ENCODE data around the gene FAM76A. TPM values are rescaled to one million over a fixed set of nuclear protein-coding genes. Genes with fewer than 3 reads are reported as not detected.

FAM76A gene
- total and polyA plus RNA-seq, 9 of the 15 experiments (the other 6 are each of a cell fraction or from before 2014, with no cell fraction given) = 9.5 to 14.6 (median 11.4) TPM

- TF ChIP-seq THAP12 (CRISPR knock-in tag; IDR thresholded peaks at IDR 0.05) = no peak
- no peak for TF ChIP-seq SRSF3 (IDR thresholded peaks at IDR 0.05; ENCODE audit: insufficient read depth, low read length)
- no peak for TF ChIP-seq PML (IDR thresholded peaks at IDR 0.05; ENCODE audit: low read length)
- TF ChIP-seq POLR2B (IDR thresholded peaks at IDR 0.05; ENCODE audit: low read depth, partially characterized antibody) = no peak
- no peak for TF ChIP-seq ARID2 (IDR thresholded peaks at IDR 0.05)
- TF ChIP-seq ZNF224 (CRISPR knock-in tag; IDR thresholded peaks at IDR 0.05) = no peak
- no peak for TF ChIP-seq BRD4 (IDR thresholded peaks at IDR 0.05)
- no peak for TF ChIP-seq SMARCE1 (IDR thresholded peaks at IDR 0.05)
- TF ChIP-seq NCOA6 (IDR thresholded peaks at IDR 0.05) = no peak
- TF ChIP-seq PYGO2 (tag; IDR thresholded peaks at IDR 0.05) = no peak
- no peak for TF ChIP-seq LARP7 (IDR thresholded peaks at IDR 0.05)
- no peak for TF ChIP-seq NCOR1 (IDR thresholded peaks at IDR 0.05)
- TF ChIP-seq USF2 (CRISPR knock-in tag; IDR thresholded peaks at IDR 0.05) = peak; percentile 17; the same call in 1 of the 2 replicates
- 0 out of 2 replicates have a peak, but pooled peaks have one; percentile 24 for TF ChIP-seq CEBPG (CRISPR knock-in tag; IDR thresholded peaks at IDR 0.05)
- no peak for TF ChIP-seq CEBPG (tag; conservative IDR thresholded peaks at IDR 0.05 in 1 of 2, IDR thresholded peaks at IDR 0.05 in 1 of 2)
- no peak for TF ChIP-seq ZBTB8A (IDR thresholded peaks at IDR 0.05; ENCODE audit: partially characterized antibody)
- TF ChIP-seq AFF4 (CRISPR knock-in tag; IDR thresholded peaks at IDR 0.05) = 0 out of 2 replicates have a peak, but pooled peaks have one; percentile 44
- TF ChIP-seq SMARCA4 (IDR thresholded peaks at IDR 0.05) = 0 out of 2 replicates have a peak, but pooled peaks have one; percentile 26
- no peak for TF ChIP-seq RBM22 (IDR thresholded peaks at IDR 0.05; ENCODE audit: low read depth, low read length, poor library complexity, severe bottlenecking)
- TF ChIP-seq ZBTB33 (CRISPR knock-in tag; IDR thresholded peaks at IDR 0.05) = no peak
These were observed 648 bp downstream of the FAM76A start (continued) for GRCh38 chr1:27726173-27727044.

Measured in K562 (cell line).